ENCODE data around the gene TLE1.

The TLE1 gene

DNA sequence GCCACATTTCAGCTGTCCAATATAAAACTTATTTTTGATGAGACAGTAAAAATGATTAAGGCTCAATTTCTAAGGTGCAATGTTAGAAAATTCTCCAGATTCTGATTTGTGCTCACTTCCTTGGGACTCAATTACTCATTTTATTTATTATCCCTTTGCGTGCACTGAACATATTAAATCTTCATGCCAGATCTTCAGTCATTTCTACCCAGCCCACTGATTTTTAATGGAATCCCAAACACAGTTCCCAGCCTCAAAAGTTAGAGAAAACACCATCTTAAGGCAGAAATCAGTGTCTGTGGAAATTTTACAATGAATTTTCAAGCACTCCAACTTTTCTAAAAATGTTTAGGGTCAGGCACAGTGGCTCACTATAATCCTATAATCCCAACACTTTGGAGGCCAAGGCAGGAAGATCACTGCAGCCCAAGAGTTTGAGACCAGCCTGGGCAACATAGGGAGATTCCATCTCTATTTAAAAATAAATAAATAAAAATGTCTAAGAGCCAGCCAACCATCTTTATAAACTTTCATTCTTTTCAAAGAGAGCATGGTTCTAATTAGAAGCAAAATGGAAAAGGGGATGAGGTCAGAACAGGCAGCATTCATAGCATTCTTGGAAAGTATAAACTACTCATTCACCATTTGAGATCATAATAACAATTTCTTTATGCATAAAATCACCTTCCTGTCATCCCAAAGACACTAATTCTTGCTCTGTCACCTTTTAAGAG lies 53.7 kb downstream of the TLE1 start:
- H3K4me3 ChIP-seq (ENCODE audit: low read depth, low read length), result no peak overlapping the region
- TF ChIP-seq, protein P1, sequence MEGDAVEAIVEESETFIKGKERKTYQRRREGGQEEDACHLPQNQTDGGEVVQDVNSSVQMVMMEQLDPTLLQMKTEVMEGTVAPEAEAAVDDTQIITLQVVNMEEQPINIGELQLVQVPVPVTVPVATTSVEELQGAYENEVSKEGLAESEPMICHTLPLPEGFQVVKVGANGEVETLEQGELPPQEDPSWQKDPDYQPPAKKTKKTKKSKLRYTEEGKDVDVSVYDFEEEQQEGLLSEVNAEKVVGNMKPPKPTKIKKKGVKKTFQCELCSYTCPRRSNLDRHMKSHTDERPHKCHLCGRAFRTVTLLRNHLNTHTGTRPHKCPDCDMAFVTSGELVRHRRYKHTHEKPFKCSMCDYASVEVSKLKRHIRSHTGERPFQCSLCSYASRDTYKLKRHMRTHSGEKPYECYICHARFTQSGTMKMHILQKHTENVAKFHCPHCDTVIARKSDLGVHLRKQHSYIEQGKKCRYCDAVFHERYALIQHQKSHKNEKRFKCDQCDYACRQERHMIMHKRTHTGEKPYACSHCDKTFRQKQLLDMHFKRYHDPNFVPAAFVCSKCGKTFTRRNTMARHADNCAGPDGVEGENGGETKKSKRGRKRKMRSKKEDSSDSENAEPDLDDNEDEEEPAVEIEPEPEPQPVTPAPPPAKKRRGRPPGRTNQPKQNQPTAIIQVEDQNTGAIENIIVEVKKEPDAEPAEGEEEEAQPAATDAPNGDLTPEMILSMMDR (conservative IDR thresholded peaks at IDR 0.05; ENCODE audit: low read depth, low read length), result no peak
- peak; percentile 31 for DNase-seq (ENCODE audit: low read depth)

- H3K4me3 ChIP-seq (ENCODE audit: low read depth, low read length), result no peak overlapping the region
- DNase-seq (ENCODE audit: low read depth), result peak; percentile 14
- TF ChIP-seq, protein P1 (conservative IDR thresholded peaks at IDR 0.05; ENCODE audit: low read depth, low read length), result no peak
Observed at GRCh38 chr9:81634915-81635516, 54.3 kb downstream of the TLE1 start.

- TF ChIP-seq, protein P1 (conservative IDR thresholded peaks at IDR 0.05; ENCODE audit: low read depth, low read length), result no peak
- no peak for DNase-seq (ENCODE audit: low read depth)
- no peak overlapping the region for H3K4me3 ChIP-seq (ENCODE audit: low read depth, low read length)
Observed at GRCh38 chr9:81633952-81634854, 55.1 kb downstream of the TLE1 start.

DNA sequence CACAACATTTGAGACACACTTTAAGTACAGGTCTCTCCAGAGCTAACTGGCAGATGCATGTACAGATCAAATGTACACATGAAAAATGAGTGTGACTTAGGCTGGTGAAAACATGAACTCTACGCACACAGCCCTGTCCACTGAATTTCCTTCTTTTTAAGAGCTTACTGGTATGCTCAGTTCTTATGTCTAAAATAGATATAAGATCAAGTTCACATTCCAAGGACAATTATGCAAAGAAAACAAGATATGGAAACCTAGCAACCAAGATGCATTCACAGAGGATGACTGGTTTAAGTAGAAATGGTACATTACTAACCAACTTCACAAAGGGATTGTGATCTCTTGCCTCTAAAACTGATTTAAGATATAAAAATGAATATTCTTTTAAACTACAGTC lies 56.7 kb downstream of the TLE1 start:
- TF ChIP-seq, protein P1 (conservative IDR thresholded peaks at IDR 0.05; ENCODE audit: low read depth, low read length), result no peak
- peak; percentile 93 for DNase-seq (ENCODE audit: low read depth)
- no peak overlapping the region for H3K4me3 ChIP-seq (ENCODE audit: low read depth, low read length)

GRCh38 chr9:81631218-81631745 lies 58.1 kb downstream of the TLE1 start:
- TF ChIP-seq, protein P1 (conservative IDR thresholded peaks at IDR 0.05; ENCODE audit: low read depth, low read length), result no peak
- DNase-seq (ENCODE audit: low read depth), result no peak
- H3K4me3 ChIP-seq (ENCODE audit: low read depth, low read length), result no peak overlapping the region

- no peak overlapping the region for H3K4me3 ChIP-seq (ENCODE audit: low read depth, low read length)
- no peak for DNase-seq (ENCODE audit: low read depth)
- TF ChIP-seq, protein P1 (conservative IDR thresholded peaks at IDR 0.05; ENCODE audit: low read depth, low read length), result no peak
Observed at GRCh38 chr9:81629440-81629839, 59.9 kb downstream of the TLE1 start.
